Colonic mucosa (tissue), 4 donors: ENCODE results near the gene POP7. TPM values are rescaled to one million over a fixed set of nuclear protein-coding genes. Genes with fewer than 3 reads are reported as not detected.
"Not testable (repeated sequence)": the region's sequence is repeated elsewhere in the genome, so short reads cannot be mapped to it uniquely, and the experiment has no call there.

Experiments
- DNase-seq: peaks from one replicate; pipeline ENCODE4 v3.0.0-alpha.2; 2020
- H3K27ac ChIP-seq: fragments of 200-600 bp; one replicate; pipeline ENCODE4 v1.8.0; 2021
- H3K27me3 ChIP-seq: fragments of 200-600 bp; one replicate; pipeline ENCODE4 v1.8.0; 2021
- H3K36me3 ChIP-seq: fragments of 200-600 bp; one replicate; pipeline ENCODE4 v1.8.0; 2021
- H3K4me1 ChIP-seq: fragments of 200-600 bp; one replicate; pipeline ENCODE4 v1.8.0; 2021; ENCODE audit warnings: mild to moderate bottlenecking
- H3K4me3 ChIP-seq: fragments of 200-600 bp; one replicate; pipeline ENCODE4 v1.8.0; 2021
- H3K9ac ChIP-seq, 2 donors: one replicate each; pipeline ENCODE4 v1.7.0; 2013; ENCODE audit warnings: control low read depth in 2 of 2, low read depth in 2 of 2, low read length in 2 of 2
- H3K9me3 ChIP-seq: fragments of 200-600 bp; one replicate; pipeline ENCODE4 v1.8.0; 2021
- intact Hi-C: fragments of 100-400 bp; cut with DNase I; formaldehyde crosslinking; loops from one replicate; pipeline ENCODE4 v1.14.1; 2022
- total RNA-seq, 2 donors: library from RNA; stranded (reverse); fragmentation: NEBNext Ultra II Directional in 1 of 2; extraction: Animal tissue kit (Norgen Biotek cat#: 25700) in 1 of 2; gene quantifications; one replicate each; pipeline ENCODE4 v1.2.1, GENCODE V29; 2021
- TF ChIP-seq, protein P1 (sequence below): fragments of 200-600 bp; IDR thresholded peaks from one replicate; pipeline ENCODE4 v1.8.0; 2022; ENCODE audit warnings: antibody characterized with exemption, mild to moderate bottlenecking
- donor health status: healthy.
- donor health status: DM: no; HTN: no; CAD: no.
- donor health status: DM: no; HTN: no; CAD: no.

The POP7 gene
- total RNA-seq, 2 donors from 2014 or later = 28.8 to 43.4 TPM

DNA sequence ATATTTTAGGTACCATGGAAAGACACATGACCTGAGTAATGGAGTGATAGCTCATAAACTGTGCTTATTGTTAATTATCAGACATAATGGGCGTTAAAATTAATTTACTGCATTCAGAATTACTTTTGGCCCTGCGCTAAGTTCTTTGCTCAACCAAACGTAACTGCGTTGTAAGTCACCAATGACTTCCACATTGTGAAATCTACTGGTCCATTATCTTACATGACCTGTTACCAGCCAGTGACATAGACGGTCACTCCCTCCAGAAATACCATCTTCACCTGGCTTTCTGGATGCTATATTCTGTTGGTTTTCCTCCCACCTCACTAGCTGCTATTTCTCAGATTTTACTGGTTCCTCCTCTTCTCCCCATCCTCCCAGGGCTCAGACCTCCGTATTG lies 6.9 kb upstream of the POP7 start:
- H3K27me3 ChIP-seq = no peaks in the 10 kb centered on the region
- no peaks in the 10 kb centered on the region for H3K36me3 ChIP-seq
- TF ChIP-seq, protein P1, sequence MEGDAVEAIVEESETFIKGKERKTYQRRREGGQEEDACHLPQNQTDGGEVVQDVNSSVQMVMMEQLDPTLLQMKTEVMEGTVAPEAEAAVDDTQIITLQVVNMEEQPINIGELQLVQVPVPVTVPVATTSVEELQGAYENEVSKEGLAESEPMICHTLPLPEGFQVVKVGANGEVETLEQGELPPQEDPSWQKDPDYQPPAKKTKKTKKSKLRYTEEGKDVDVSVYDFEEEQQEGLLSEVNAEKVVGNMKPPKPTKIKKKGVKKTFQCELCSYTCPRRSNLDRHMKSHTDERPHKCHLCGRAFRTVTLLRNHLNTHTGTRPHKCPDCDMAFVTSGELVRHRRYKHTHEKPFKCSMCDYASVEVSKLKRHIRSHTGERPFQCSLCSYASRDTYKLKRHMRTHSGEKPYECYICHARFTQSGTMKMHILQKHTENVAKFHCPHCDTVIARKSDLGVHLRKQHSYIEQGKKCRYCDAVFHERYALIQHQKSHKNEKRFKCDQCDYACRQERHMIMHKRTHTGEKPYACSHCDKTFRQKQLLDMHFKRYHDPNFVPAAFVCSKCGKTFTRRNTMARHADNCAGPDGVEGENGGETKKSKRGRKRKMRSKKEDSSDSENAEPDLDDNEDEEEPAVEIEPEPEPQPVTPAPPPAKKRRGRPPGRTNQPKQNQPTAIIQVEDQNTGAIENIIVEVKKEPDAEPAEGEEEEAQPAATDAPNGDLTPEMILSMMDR = no peak
- intact Hi-C loops = no loop called here
- no peak overlapping the region for H3K9ac ChIP-seq
- H3K27ac ChIP-seq = no peak overlapping the region
- no peaks in the 10 kb centered on the region for H3K4me1 ChIP-seq
- no peaks in the 10 kb centered on the region for H3K9me3 ChIP-seq
- no peak overlapping the region for H3K4me3 ChIP-seq
- DNase-seq = no peak

DNA sequence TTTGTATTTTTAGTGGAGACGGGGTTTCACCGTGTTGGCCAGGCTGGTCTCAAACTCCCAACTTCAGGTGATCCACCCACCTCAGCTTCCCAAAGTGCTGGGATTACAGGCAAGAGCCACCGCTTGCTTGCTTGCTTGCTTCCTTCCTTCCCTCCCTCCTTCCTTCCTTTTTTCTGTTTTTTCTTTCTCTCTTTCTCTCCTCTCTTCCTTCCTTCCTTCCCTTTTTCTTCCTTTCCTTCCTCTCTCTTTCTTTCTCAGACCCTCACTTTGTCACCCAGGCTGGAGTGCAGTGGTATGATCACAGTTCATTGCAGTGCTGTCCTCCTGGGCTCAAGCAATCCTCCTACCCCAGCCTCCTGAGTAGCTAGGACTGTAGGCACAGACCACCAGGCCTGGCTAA lies 4.8 kb upstream of the POP7 start:
- H3K4me1 ChIP-seq, H3K9ac ChIP-seq, H3K36me3 ChIP-seq, H3K27me3 ChIP-seq, H3K4me3 ChIP-seq, H3K9me3 ChIP-seq, H3K27ac ChIP-seq, intact Hi-C loops, DNase-seq: not testable (repeated sequence)

DNA sequence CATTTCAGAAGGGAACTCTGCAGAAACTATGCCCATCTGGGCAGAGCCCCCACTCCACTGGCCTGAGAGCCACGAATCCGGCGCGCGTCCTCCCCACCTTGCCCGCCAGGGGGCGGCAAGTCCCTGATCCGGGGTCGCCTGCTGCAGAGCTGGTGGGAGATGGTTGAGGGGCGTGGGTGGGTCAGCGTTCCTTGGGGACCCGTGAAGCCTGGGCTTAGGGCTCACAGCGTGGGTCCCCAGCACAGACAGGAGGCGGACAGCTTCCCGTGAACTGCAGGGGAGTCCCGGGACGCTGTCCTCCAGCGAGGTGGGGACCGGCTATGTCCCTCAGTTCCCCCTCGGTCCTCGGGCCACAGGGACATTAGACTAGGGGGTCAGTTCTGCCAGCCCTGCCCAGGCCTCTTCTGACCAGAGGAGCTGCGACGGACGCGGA lies 585 bp upstream of the POP7 start:
- Histone ChIP-seq H3K36me3 (no peaks in the 10 kb centered on the region), H3K27me3 (no peaks in the 10 kb centered on the region), H3K9me3 (no peaks in the 10 kb centered on the region), H3K27ac (peak overlapping the region; percentile 90), H3K4me3 (peak overlapping the region; percentile 62), H3K9ac (peak overlapping the region; percentile 70 to 95), H3K4me1 (peaks cover 10% of the 10 kb centered on the region)
- peak; percentile 86 for DNase-seq
- TF ChIP-seq, protein P1 = peak; percentile 98
- intact Hi-C loops = loop anchor here (5.0 kb wide), 1 partner anchor 147 kb away; the partner anchor contains the start of gene SLC12A9

DNA sequence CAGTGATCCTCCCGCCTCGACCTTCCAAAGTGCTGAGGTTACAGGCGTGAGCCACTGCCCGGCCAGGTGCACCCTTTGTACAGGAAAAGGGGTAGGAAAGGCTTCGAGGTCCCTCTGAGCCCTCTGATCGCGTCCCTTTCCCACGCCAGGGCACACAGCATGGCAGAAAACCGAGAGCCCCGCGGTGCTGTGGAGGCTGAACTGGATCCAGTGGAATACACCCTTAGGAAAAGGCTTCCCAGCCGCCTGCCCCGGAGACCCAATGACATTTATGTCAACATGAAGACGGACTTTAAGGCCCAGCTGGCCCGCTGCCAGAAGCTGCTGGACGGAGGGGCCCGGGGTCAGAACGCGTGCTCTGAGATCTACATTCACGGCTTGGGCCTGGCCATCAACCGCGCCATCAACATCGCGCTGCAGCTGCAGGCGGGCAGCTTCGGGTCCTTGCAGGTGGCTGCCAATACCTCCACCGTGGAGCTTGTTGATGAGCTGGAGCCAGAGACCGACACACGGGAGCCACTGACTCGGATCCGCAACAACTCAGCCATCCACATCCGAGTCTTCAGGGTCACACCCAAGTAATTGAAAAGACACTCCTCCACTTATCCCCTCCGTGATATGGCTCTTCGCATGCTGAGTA lies 871 bp downstream of the POP7 start:
- H3K4me1 ChIP-seq = peaks cover 10% of the 10 kb centered on the region
- no peaks in the 10 kb centered on the region for H3K27me3 ChIP-seq
- no peaks in the 10 kb centered on the region for H3K36me3 ChIP-seq
- intact Hi-C loops = loop anchor here (5.0 kb wide), 1 partner anchor 146 kb away; the partner anchor contains the start of gene SLC12A9
- peak; percentile 41 for DNase-seq
- H3K9me3 ChIP-seq = no peaks in the 10 kb centered on the region
- TF ChIP-seq, protein P1 = no peak
- no peak overlapping the region for H3K27ac ChIP-seq
- H3K9ac ChIP-seq = peak overlapping the region; percentile 70 to 94
- peak overlapping the region; percentile 62 for H3K4me3 ChIP-seq

DNA sequence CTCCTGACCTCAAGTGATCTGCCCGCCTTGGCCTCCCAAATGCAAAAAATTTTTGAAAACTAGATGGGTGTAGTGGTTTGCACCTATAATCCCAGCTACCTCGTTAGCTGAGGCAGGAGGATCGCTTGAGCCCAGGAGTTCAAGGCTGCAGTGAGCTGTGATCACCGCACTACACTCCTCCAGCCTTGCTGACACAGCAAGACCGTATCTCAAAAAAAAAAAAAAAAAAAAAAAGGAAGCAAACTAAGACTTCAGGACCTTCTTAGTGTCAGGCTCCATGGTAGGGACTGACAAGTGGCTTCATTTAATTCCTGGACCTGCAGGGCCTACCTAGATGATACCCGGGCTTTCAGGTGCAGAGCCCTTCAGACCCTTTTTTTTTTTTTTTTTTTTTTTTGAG lies 2.5 kb downstream of the POP7 start:
- no peaks in the 10 kb centered on the region for H3K27me3 ChIP-seq
- DNase-seq = no peak
- peaks cover 10% of the 10 kb centered on the region for H3K4me1 ChIP-seq
- H3K4me3 ChIP-seq = no peak overlapping the region
- TF ChIP-seq, protein P1 = no peak
- H3K9me3 ChIP-seq = no peaks in the 10 kb centered on the region
- H3K36me3 ChIP-seq = no peaks in the 10 kb centered on the region
- no peak overlapping the region for H3K27ac ChIP-seq
- no peak overlapping the region for H3K9ac ChIP-seq
- intact Hi-C loops = loop anchor here (5.0 kb wide), 1 partner anchor 144 kb away; the partner anchor contains the start of gene SLC12A9

DNA sequence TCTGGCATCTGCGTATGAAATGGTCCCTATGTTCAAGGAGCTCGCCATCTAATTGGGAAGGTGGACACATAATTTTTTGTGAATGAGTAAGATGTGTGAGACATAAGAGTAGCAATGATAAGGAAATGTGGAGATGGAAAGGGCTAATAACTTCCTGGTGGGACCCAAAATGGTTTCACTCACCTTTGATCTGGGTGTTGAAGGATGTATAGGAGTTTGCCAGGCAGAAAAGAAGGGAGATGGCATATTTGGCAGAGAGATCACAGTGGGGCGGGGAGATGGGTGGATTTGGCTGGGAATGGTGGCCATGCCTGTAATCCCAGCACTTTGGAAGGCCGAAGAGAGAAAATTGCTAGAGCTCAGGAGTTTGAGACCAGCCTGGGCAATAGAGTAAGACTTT lies 4.5 kb downstream of the POP7 start:
- H3K27me3 ChIP-seq = no peaks in the 10 kb centered on the region
- no peak overlapping the region for H3K4me3 ChIP-seq
- no peaks in the 10 kb centered on the region for H3K36me3 ChIP-seq
- H3K27ac ChIP-seq = no peak overlapping the region
- H3K4me1 ChIP-seq = peaks cover 10% of the 10 kb centered on the region
- no peaks in the 10 kb centered on the region for H3K9me3 ChIP-seq
- no peak overlapping the region for H3K9ac ChIP-seq
- TF ChIP-seq, protein P1 = no peak
- DNase-seq = no peak
- intact Hi-C loops = no loop called here
